Smooth muscle cell (in vitro differentiated cells): Measurements from ENCODE around the gene MSI2. TPM values are rescaled to one million over a fixed set of nuclear protein-coding genes. Genes with fewer than 3 reads are reported as not detected.

Experiments
- DNase-seq: peaks from one replicate; lab custom pipeline; 2025; ENCODE audit not compliant: unreplicated experiment; lab: John Stamatoyannopoulos, UW
- H2AFZ ChIP-seq: fragments of 200-600 bp; sonication (generic); 2 replicates; pipeline ENCODE4 v1.6.0; 2016; ENCODE audit warnings: antibody characterized with exemption, low read depth, mild to moderate bottlenecking
- H3F3A ChIP-seq: fragments of 200-600 bp; sonication (generic); 2 replicates; pipeline ENCODE4 v1.6.0; 2017; ENCODE audit warnings: antibody characterized with exemption, low read depth
- H3K27ac ChIP-seq: fragments of 200-600 bp; sonication (generic); 2 replicates; pipeline ENCODE4 v1.5.1; 2016; ENCODE audit warnings: low read depth, mild to moderate bottlenecking
- H3K27me3 ChIP-seq: fragments of 200-600 bp; sonication (generic); 2 replicates; pipeline ENCODE4 v1.6.1; 2016; ENCODE audit warnings: low read depth, mild to moderate bottlenecking
- H3K36me3 ChIP-seq: fragments of 200-600 bp; sonication (generic); 2 replicates; pipeline ENCODE4 v1.5.1; 2016; ENCODE audit warnings: low read depth
- H3K4me1 ChIP-seq: fragments of 200-600 bp; sonication (generic); 2 replicates; pipeline ENCODE4 v1.5.1; 2016; ENCODE audit warnings: low read depth
- H3K4me2 ChIP-seq: fragments of 200-600 bp; sonication (generic); 2 replicates; pipeline ENCODE4 v1.6.0; 2016; ENCODE audit warnings: mild to moderate bottlenecking
- H3K4me3 ChIP-seq: fragments of 200-600 bp; sonication (generic); 2 replicates; pipeline ENCODE4 v1.5.1; 2016; ENCODE audit warnings: mild to moderate bottlenecking
- H3K79me2 ChIP-seq: fragments of 200-600 bp; sonication (generic); 2 replicates; pipeline ENCODE4 v1.6.0; 2016; ENCODE audit warnings: low read depth, mild to moderate bottlenecking
- H3K9ac ChIP-seq: fragments of 200-600 bp; sonication (generic); 2 replicates; pipeline ENCODE4 v1.6.0; 2016; ENCODE audit warnings: low read depth
- H3K9me3 ChIP-seq: fragments of 200-600 bp; sonication (generic); replicated peaks from 2 replicates; pipeline ENCODE4 v1.5.1; 2016; ENCODE audit warnings: low read depth
- H4K20me1 ChIP-seq: fragments of 200-600 bp; sonication (generic); 2 replicates; pipeline ENCODE4 v1.6.0; 2016; ENCODE audit warnings: low read depth
- CTCF ChIP-seq: fragments of 200-600 bp; sonication (generic); IDR thresholded peaks from 2 replicates; pipeline ENCODE4 v1.5.1; 2017; ENCODE audit warnings: borderline replicate concordance, mild to moderate bottlenecking, antibody characterized with exemption; ENCODE audit not compliant: insufficient read depth, poor library complexity, severe bottlenecking
- WGBS: methylation state at CpG from one replicate; pipeline ENCODE4 v1.1.7; 2016; ENCODE audit warnings: low lambda C conversion rate; 5-methylcytosine and 5-hydroxymethylcytosine counted together
- polyA plus RNA-seq: library from polyadenylated mRNA; unstranded; fragments of >200 nt; fragmentation: Nextera tagmentation; extraction: Ambion mirVana; gene quantifications from 2 replicates; pipeline ENCODE4 v1.2.1, GENCODE V29; 2016
- total RNA-seq: library from RNA; depleted of rRNA; stranded (reverse); fragments of >200 nt; gene quantifications from 2 replicates; pipeline ENCODE4 v1.2.3, GENCODE V29; 2014

MSI2 gene
- total and polyA plus RNA-seq, 2 experiments from 2014 or later: 5.7 to 36.5 TPM

GRCh38 chr17:57504208-57504607 is 247.9 kb downstream of the MSI2 start:
- Histone ChIP-seq H4K20me1 (peaks cover 15% of the 10 kb centered on the region), H2AFZ (no peak overlapping the region), H3K4me3 (no peak overlapping the region), H3K27me3 (no peaks in the 10 kb centered on the region), H3K4me2 (no peak overlapping the region), H3F3A (peaks cover 25% of the 10 kb centered on the region), H3K27ac (no peak overlapping the region), H3K4me1 (peaks cover 34% of the 10 kb centered on the region), H3K79me2 (peaks cover 12% of the 10 kb centered on the region), H3K9me3 (no peaks in the 10 kb centered on the region), H3K9ac (no peak overlapping the region), H3K36me3 (no peaks in the 10 kb centered on the region)
- WGBS: 93% methylated on average over 8 of the region's 8 CpGs
- no peak for TF ChIP-seq CTCF
- no peak for DNase-seq

- no peaks in the 10 kb centered on the region for H3K36me3 ChIP-seq
- H3K4me3 ChIP-seq: no peak overlapping the region
- no peaks in the 10 kb centered on the region for H3K27me3 ChIP-seq
- WGBS: 41% methylated on average over 21 of the region's 21 CpGs
- DNase-seq: no peak
- H3K9ac ChIP-seq: no peak overlapping the region
- peak overlapping the region; percentile 66 for H3K27ac ChIP-seq
- no peaks in the 10 kb centered on the region for H3K9me3 ChIP-seq
- no peak for TF ChIP-seq CTCF
- peaks cover 27% of the 10 kb centered on the region for H3K79me2 ChIP-seq
- peak overlapping the region; percentile 51 for H3K4me2 ChIP-seq
- H2AFZ ChIP-seq: no peak overlapping the region
- peaks cover 6% of the 10 kb centered on the region for H4K20me1 ChIP-seq
- H3K4me1 ChIP-seq: peaks cover 35% of the 10 kb centered on the region
- peaks cover 26% of the 10 kb centered on the region for H3F3A ChIP-seq
These were observed 249.8 kb downstream of the MSI2 start for GRCh38 chr17:57505841-57506773.

GRCh38 chr17:57506774-57507127 is 250.4 kb downstream of the MSI2 start:
- no peak overlapping the region for H2AFZ ChIP-seq

More at GRCh38 chr17:57506774-57507127, 250.4 kb downstream of the MSI2 start:
- no peak for TF ChIP-seq CTCF
- no peaks in the 10 kb centered on the region for H3K9me3 ChIP-seq
- peaks cover 26% of the 10 kb centered on the region for H3F3A ChIP-seq
- no peaks in the 10 kb centered on the region for H3K36me3 ChIP-seq
- peak overlapping the region; percentile 51 for H3K4me2 ChIP-seq
- peak overlapping the region; percentile 66 for H3K27ac ChIP-seq
- DNase-seq: no peak
- no peak overlapping the region for H3K9ac ChIP-seq
- 23% methylated on average over 1 of the region's 1 CpG for WGBS
- no peaks in the 10 kb centered on the region for H3K27me3 ChIP-seq
- no peak overlapping the region for H3K4me3 ChIP-seq
- H4K20me1 ChIP-seq: peaks cover 5% of the 10 kb centered on the region
- H3K79me2 ChIP-seq: peaks cover 33% of the 10 kb centered on the region
- peaks cover 42% of the 10 kb centered on the region for H3K4me1 ChIP-seq
